SU-DHL-6 (cell line): Measurements from ENCODE around the gene AOC1.
A peak's percentile ranks its signal among the peaks of the same experiment; 100 is the strongest.

ENCODE experiments used
- H2AFZ ChIP-seq: fragments of 200-600 bp; sonication (generic); 2 replicates; pipeline ENCODE4 v1.6.1; 2014; ENCODE audit warnings: low read depth, mild to moderate bottlenecking, moderate library complexity, mixed read lengths, antibody characterized with exemption, low read length; ENCODE audit not compliant: severe bottlenecking
- H3F3A ChIP-seq: fragments of 200-600 bp; shearing (Covaris generic); 2 replicates; pipeline ENCODE4 v1.6.0; 2016; ENCODE audit warnings: antibody characterized with exemption, mild to moderate bottlenecking; ENCODE audit not compliant: insufficient read depth
- H3K27ac ChIP-seq: fragments of 200-600 bp; sonication (generic); 2 replicates; pipeline ENCODE4 v1.5.1; 2016; ENCODE audit warnings: low read depth, mild to moderate bottlenecking, low read length, moderate library complexity, mixed read lengths
- H3K27me3 ChIP-seq: fragments of 200-600 bp; sonication (generic), shearing (Covaris generic); 2 replicates; pipeline ENCODE4 v1.6.0; 2014; ENCODE audit warnings: mild to moderate bottlenecking, low read length
- H3K36me3 ChIP-seq: fragments of 200-600 bp; sonication (generic); 2 replicates; pipeline ENCODE4 v1.6.1; 2014; ENCODE audit warnings: mild to moderate bottlenecking, low read length, mixed read lengths
- H3K4me2 ChIP-seq: fragments of 300-600, 200-600 bp; shearing (Covaris generic), sonication (generic); 2 replicates; pipeline ENCODE4 v1.6.0; 2014; ENCODE audit warnings: low read length, low read depth, mild to moderate bottlenecking; ENCODE audit not compliant: poor library complexity, severe bottlenecking
- H3K4me3 ChIP-seq: fragments of 200-600 bp; sonication (generic); 2 replicates; pipeline ENCODE4 v1.5.1; 2014; ENCODE audit warnings: antibody characterized with exemption, low read length, mild to moderate bottlenecking, mixed read lengths; ENCODE audit not compliant: insufficient read depth, poor library complexity, severe bottlenecking
- H3K79me2 ChIP-seq: fragments of 200-600 bp; sonication (generic); 2 replicates; pipeline ENCODE4 v1.6.1; 2014; ENCODE audit warnings: mild to moderate bottlenecking, low read length, moderate library complexity; ENCODE audit not compliant: insufficient read depth
- H3K9ac ChIP-seq: fragments of 200-600 bp; sonication (generic); 2 replicates; pipeline ENCODE4 v1.7.0; 2014; ENCODE audit warnings: mild to moderate bottlenecking, low read length
- H3K9me2 ChIP-seq: fragments of 200-600 bp; sonication (generic); replicated peaks from 2 replicates; pipeline ENCODE4 v1.6.1; 2014; ENCODE audit warnings: low read length; ENCODE audit not compliant: insufficient read depth
- H3K9me3 ChIP-seq: fragments of 200-600 bp; sonication (generic); 2 replicates; pipeline ENCODE4 v1.6.1; 2014; ENCODE audit warnings: low read length, mixed read lengths; ENCODE audit not compliant: insufficient read depth
- H4K20me1 ChIP-seq: fragments of 200-600 bp; sonication (generic); 2 replicates; pipeline ENCODE4 v1.6.1; 2014; ENCODE audit warnings: low read depth, mild to moderate bottlenecking, antibody characterized with exemption, low read length, moderate library complexity, mixed read lengths
- CTCF ChIP-seq: fragments of 200-600 bp; sonication (generic); IDR thresholded peaks from one replicate; pipeline ENCODE4 v1.5.1; 2017; ENCODE audit warnings: antibody characterized with exemption, mild to moderate bottlenecking, low read length, moderate library complexity; ENCODE audit not compliant: insufficient read depth, poor library complexity, severe bottlenecking
- EZH2phosphoT487 ChIP-seq: fragments of 200-600 bp; sonication (generic), shearing (Covaris generic); conservative IDR thresholded peaks from 2 replicates; pipeline ENCODE4 v1.6.1; 2018; ENCODE audit warnings: mild to moderate bottlenecking, antibody characterized with exemption, low read length, moderate library complexity, mixed read lengths

Gene AOC1

GRCh38 chr7:150898475-150899011 is 46.2 kb downstream of the AOC1 start:
- H3K9me3 ChIP-seq: no peaks in the 10 kb centered on the region
- no peaks in the 10 kb centered on the region for H3K79me2 ChIP-seq
- no peaks in the 10 kb centered on the region for H3F3A ChIP-seq
- no peaks in the 10 kb centered on the region for H3K27me3 ChIP-seq
- H3K27ac ChIP-seq: no peak overlapping the region
- H4K20me1 ChIP-seq: no peaks in the 10 kb centered on the region
- H2AFZ ChIP-seq: no peak overlapping the region
- H3K4me2 ChIP-seq: peak overlapping the region; percentile 46
- no peaks in the 10 kb centered on the region for H3K9me2 ChIP-seq
- H3K9ac ChIP-seq: no peak overlapping the region
- TF ChIP-seq CTCF (peak; percentile 86), EZH2phosphoT487 (no peak)
- no peak overlapping the region for H3K4me3 ChIP-seq
- no peaks in the 10 kb centered on the region for H3K36me3 ChIP-seq

- Histone ChIP-seq H3K9ac (no peak overlapping the region), H3F3A (no peaks in the 10 kb centered on the region), H3K36me3 (no peaks in the 10 kb centered on the region), H3K27me3 (no peaks in the 10 kb centered on the region), H3K9me3 (no peaks in the 10 kb centered on the region), H2AFZ (no peak overlapping the region), H3K4me2 (no peak overlapping the region), H3K27ac (no peak overlapping the region), H4K20me1 (no peaks in the 10 kb centered on the region), H3K9me2 (no peaks in the 10 kb centered on the region), H3K4me3 (no peak overlapping the region), H3K79me2 (no peaks in the 10 kb centered on the region)
- TF ChIP-seq EZH2phosphoT487 (no peak), CTCF (no peak)
Observed at GRCh38 chr7:150900675-150901074, 48.4 kb downstream of the AOC1 start.

- H2AFZ ChIP-seq: no peak overlapping the region
- no peaks in the 10 kb centered on the region for H3K27me3 ChIP-seq
- H3F3A ChIP-seq: no peaks in the 10 kb centered on the region
- H3K9me3 ChIP-seq: no peaks in the 10 kb centered on the region
- H3K79me2 ChIP-seq: no peaks in the 10 kb centered on the region
- TF ChIP-seq CTCF (no peak), EZH2phosphoT487 (no peak)
- no peak overlapping the region for H3K4me2 ChIP-seq
- no peaks in the 10 kb centered on the region for H3K36me3 ChIP-seq
- no peaks in the 10 kb centered on the region for H3K9me2 ChIP-seq
- H3K9ac ChIP-seq: no peak overlapping the region
- no peak overlapping the region for H3K27ac ChIP-seq
- no peaks in the 10 kb centered on the region for H4K20me1 ChIP-seq
- no peak overlapping the region for H3K4me3 ChIP-seq
Observed at GRCh38 chr7:150901160-150902035, 49.1 kb downstream of the AOC1 start.
